ENCODE measurements around the gene JUNB.
"Not testable (repeated sequence)": the region's sequence is repeated elsewhere in the genome, so short reads cannot be mapped to it uniquely, and the experiment has no call there.

JUNB gene

GRCh38 chr19:12789098-12789903 is 2.0 kb upstream of the JUNB start:
- no peak for DNase-seq

- peak; percentile 83 for DNase-seq
Measured at GRCh38 chr19:12789904-12790619, 1.2 kb upstream of the JUNB start.

DNA sequence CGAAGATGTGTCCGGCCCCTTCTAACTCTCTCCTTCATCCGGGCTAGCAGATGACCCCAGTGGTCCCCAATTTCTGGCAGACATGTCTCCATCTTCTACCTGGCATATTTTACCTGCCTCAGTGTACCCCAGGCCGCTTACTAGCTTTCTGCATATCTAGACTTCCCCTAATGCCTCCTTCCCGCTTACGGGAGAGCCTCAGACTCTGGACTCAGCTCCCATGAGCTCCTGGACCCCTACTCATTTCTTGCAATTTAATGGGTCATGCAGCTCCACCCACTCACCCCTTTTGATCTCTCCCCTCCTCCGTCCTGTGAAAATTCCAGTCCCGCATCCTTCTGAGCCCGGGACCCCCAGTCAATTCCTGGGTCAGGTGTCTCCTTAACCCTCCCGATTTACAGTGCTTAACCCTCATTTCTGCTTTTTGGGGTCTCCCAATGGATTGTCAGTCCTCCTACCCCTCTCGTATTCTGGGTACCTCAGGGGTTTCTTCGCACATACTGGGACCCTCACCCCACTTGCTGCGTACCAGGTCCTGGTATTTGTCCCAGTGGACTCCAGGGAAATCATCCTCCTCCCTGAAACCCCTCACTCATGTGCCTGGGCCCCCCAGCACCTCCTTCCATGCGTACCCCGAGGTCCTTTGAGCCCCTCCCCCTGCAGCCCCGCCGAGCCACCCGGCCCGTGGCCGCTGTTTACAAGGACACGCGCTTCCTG is 500 bp upstream of the JUNB start:
- DNase-seq: no peak

- peak; percentile 75 for DNase-seq
Measured at GRCh38 chr19:12792051-12792852, 966 bp downstream of the JUNB start.

- DNase-seq: no peak
Measured at GRCh38 chr19:12792853-12793289, 1.6 kb downstream of the JUNB start.

- DNase-seq: peak; percentile 85
Measured at GRCh38 chr19:12793290-12794195, 2.3 kb downstream of the JUNB start.

DNA sequence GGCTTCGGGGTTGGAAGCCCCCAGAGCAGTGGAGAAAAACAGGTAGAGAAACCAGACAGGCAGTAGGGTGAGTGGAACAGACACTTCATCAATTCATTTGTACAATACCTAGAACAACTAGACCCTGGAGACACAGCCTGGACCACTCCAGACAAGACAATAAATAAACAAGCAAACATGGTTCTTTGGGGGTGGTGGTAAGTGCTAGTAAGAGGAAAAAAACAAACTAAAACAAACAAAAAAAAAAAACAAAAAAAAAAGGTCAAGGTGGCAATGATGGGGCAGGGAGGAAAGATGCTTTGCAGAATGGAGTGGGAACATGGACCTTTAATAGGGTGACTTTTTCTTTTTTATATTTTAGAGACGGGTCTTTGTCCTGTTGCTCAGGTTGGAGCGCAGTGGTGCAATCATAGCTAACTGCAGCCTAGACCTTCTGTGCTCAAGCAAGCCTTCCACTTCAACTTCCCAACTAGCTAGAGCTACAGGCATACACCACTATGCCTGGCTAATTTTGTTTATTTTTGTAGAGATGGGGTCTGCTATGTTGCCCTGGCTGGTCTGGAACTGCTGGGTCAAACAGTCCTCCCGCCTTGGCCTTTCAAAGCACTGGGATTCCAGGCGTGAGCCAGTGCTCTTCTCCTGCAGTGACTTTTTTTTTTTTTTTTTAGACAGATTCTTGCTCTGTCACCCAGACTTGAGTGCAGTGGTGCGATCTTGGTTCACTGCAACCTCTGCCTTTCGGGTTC is 3.1 kb downstream of the JUNB start:
- DNase-seq: no peak

- no peak for DNase-seq
Measured at GRCh38 chr19:12794971-12795381, 3.7 kb downstream of the JUNB start.

GRCh38 chr19:12796146-12797071 is 5.1 kb downstream of the JUNB start:
- DNase-seq: peak; percentile 74

- DNase-seq: no peak
Measured at GRCh38 chr19:12797141-12797587, 5.9 kb downstream of the JUNB start.

DNA sequence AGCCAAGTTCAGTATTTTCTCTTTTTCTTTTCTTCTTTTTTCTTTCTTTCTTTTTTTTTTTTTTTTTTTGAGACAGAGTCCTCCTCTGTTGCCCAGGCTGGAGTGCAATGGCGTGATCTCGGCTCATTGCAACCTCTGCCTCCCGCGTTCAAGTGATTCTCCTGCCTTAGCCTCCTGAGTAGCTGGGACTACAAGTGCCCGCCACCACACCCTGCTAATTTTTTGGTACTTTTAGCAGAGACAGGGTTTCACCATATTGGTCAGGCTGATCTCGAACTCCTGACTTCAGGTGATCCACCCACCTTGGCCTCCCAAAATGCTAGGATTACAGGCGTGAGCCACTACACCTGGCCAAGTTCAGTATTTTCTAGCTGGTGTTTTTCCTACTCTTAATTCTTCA is 6.3 kb downstream of the JUNB start:
- not testable (repeated sequence) for DNase-seq

- DNase-seq: no peak
Measured at GRCh38 chr19:12799742-12800465, 8.6 kb downstream of the JUNB start.

GRCh38 chr19:12800466-12800770 is 9.1 kb downstream of the JUNB start:
- DNase-seq: no peak

GRCh38 chr19:12800923-12801465 is 9.7 kb downstream of the JUNB start:
- no peak for DNase-seq

DNA sequence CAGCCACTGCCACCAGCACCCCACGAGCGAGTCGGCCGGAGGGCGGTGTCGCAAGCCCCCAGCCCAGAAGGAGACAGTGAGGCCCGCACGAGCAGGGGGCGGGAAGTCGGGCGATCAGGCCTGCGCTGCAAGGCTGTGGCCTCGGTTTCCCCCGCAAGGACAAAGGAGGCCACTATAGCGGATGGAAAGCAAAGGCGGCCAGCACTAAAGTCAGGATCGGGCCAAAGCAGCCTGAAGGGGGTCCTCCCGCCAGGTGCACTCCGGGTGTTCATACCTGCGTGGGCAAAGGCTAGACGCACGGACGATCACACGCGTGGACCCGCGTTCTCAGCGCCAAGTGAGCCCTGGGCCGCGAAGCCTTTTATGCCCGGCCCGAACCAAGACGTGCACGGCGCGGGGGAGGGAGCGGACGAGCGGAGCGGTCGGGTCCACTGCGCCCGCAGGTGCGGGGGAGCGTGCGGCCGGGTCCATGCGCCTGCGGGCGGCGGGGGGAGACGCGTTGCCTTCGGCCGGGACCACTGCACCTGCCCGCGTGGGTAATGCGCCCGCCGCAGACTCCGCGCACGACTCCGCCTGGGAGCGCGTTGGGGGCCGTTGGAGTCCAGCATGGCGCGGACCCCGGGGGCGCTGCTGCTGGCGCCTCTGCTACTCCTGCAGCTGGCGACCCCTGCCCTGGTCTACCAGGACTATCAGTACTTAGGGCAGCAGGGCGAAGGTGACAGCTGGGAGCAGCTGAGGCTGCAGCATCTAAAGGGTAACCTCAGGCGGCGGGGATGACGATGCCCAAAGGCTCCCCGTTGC is 10.4 kb downstream of the JUNB start, which contains the start of the genes PRDX2 and THSD8:
Gene PRDX2, minus strand, starts transcription at position 335 of the 801 bp plus-strand sequence. CDS start 539 bp downstream, outside the sequence.
Gene THSD8, plus strand, starts transcription at position 604 of the 801 bp plus-strand sequence. Its CDS starts 3 bp downstream, at position 607.
- peak; percentile 64 for DNase-seq

- peak; percentile 55 for DNase-seq
Measured at GRCh38 chr19:12802267-12803106, 11.2 kb downstream of the JUNB start.

GRCh38 chr19:12804051-12804450 is 12.8 kb downstream of the JUNB start:
- DNase-seq: no peak
